ENCODE results near the gene NDUFB10.
A peak's percentile ranks its signal among the peaks of the same experiment; 100 is the strongest.
"Not testable (repeated sequence)": the region's sequence is repeated elsewhere in the genome, so short reads cannot be mapped to it uniquely, and the experiment has no call there.

Gene NDUFB10

DNA sequence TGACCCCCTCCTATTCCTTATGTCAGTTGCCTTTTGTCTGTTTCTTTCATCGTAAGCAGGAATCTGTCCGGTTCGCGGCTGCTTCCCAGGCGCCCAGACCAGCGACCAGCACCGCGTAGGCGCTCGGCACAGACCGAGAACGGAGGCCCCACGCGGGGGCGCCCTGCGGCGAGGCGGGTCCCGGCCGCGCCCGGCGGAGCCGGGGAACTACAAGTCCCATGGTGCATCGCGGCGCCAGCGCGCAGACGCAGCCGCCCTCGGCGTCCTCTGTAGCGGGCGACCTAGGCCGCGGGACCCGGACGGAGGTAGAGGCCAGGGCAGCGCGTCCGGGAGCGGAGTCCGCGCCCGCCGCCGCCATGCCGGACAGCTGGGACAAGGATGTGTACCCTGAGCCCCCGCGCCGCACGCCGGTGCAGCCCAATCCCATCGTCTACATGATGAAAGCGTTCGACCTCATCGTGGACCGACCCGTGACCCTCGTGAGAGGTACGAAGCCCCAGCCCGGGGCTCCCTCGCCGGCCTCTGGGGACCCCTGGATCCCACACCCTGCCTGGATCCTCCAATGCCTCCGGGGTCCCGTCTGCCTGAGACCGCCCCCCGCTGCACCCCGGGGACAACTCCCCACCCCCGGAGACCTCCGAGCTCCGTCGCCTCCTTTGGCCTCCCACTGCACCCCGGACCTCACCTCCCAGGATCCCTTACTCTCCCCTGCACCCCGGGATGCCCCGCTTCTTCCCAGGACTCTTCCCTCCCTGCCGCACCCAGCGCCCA is at the start of gene NDUFB10:
NDUFB10 (plus strand) TSS at position 270 of the 771 bp plus-strand sequence; CDS start at position 357, 87 bp downstream.
- peak; percentile 59 for DNase-seq

DNA sequence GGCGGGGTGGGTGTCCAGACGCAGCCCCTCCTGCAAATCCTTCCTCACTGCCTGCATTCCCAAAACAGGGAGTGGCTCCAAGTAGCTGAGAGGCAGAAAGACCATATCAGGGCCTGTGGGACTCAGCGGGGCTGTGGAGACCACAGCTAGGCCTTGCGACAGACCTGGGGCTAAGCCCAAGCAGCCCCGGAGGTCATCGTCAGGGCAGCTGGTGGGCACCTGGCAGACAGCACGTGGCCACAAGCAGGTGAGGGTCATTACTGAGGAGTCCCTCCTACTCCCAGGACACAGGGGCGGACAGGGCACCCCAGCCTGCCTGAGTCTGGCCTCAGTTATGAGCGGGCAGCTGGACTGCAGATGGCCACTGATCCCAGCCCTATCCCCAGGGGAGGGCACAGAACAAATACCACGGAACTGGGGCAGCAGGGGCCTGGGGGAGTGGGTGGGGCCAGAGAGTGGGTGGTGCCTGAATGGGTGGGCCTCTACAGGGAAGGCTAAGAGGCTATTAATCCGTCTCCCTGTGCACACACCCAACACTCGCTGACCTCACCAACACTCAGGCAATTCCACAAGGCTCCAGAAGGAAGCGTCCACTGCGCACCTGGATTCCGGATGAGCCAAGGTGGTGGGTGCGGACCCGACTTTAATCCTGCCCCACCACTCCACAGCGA is 49.6 kb upstream of the NDUFB10 start:
- DNase-seq: no peak

DNA sequence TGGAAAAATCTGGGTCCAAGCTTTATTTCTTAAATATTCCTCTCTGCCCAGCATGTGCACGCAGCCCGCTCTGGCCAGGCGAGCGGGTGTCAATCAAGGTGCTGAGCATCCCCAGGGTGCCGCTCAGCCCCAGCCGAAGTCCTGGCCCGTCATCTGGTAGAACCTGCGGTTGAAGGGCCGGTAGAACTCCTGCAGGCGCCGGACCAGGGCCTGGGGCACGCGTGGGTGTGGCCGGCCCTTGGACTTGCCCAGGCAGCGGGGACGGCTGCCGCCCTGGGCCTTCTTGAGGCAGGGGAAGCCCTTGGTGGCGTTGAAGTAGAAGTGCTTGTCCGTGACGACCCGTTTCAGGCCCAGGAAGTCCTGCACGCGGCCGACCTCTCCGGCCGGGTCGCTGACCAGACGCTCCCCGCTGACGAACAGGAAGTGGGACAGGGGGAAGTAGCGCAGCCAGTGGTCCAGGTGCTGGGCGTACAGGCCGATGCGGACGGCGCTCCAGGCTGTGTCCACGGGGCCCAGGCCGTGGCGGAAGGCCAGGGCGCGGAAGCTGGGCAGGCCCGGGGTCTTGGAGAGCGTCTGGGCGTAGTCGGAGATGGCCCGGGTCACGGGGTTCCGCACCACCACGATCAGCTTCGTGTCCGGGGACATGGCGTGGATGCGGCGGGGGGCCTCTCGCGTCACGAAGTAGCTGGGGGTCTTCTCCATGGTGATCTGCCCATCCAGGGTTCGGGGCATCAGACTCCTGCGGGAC is 47.7 kb upstream of the NDUFB10 start:
- DNase-seq: no peak

DNA sequence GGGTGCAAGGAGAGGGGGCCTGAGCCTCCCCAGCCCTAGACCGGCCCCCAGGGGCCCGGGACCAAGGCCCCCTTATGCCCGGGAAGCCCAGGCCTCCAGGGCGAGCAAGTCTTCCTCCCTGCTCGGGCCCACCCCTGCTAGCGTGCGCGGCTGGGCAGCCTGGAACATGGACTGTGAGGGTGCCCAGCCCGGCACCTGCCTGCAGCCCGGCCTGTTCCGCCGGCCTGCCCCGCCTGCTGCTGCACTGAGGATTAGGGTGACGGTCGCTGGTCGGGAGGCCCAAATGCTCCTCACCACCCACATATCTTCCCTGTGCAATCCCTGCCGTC is 47.2 kb upstream of the NDUFB10 start:
- DNase-seq: no peak

DNA sequence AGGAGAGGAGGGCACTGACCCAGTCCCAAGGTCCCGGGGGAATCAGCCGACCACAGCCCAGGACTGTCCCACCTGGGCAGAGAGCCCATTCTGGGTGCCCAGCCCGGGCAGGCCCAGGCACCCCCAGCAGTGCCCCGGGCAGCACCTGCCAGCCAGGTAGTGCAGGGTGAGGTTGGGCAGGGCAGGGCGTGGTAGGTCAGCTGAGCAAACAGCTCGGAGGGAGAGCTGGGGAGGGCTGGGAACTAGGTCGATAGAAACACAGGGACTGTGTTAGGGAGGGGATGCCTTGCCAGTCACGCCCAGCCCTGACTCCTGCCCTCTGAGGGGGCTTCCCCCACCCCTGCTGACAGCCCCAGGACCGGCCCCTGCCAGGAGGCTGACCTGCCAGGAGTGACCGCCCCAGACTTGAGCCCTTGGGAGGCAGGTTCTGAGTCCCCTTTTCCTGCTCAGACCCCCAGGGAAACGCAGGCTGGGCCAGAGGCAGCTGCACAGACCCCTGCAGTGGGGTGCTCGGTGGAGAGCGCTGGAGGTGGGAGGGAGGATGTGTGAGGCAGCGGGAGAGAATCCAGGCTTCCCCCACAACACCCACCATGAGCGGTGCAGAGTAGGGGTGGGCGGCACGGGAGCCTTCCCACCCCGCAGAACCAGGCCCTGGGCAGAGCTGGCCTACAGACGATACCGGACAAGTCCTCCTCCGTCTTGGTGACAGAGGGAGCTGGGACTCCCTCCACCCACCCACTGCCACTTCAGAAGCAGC is 45.8 kb upstream of the NDUFB10 start:
- no peak for DNase-seq

DNA sequence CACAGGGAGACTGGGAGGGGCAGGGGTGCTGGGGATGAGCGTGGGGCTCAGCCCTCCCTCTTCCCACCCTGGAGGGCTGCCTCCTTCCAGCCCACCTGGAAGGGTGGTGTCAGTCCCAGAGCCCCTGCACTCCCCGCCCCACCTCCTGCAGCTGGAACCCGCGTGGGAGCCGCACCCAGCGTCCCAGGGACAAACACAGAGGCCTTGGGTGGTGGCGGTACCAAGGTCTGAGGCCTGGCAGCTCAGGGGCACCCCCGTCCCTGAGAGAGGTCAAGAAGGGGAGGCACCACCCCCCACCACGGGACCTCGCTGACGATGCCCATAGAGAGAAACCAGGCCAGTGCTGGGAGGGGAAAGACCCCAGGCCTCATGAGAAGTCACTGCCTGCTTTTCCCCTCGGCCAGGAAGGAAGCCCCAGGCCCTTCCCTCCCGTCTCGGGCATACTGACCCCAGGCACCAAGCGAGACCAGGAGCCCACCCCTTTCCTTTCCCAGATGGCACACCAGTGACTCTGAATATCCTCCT is 45.2 kb upstream of the NDUFB10 start:
- DNase-seq: no peak

DNA sequence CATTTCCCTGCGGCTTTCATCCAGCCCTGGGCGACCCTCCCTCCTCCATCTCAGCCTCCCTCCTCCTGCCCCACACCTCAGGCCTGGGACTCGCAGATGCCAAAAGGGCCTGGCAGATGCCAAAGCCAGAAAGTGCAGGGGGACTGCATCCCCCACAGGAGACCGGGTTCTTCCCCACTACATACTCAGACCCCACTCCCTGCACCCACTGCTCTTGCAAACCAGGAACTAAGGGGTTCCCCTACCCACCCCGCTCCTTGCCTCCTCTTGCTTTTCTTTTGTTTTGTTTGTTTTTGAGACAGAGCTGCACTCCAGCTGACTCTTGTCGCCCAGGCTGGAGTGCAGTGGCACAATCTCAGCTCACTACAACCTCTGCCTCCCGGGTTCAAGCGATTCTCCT is 44.4 kb upstream of the NDUFB10 start:
- no peak for DNase-seq

DNA sequence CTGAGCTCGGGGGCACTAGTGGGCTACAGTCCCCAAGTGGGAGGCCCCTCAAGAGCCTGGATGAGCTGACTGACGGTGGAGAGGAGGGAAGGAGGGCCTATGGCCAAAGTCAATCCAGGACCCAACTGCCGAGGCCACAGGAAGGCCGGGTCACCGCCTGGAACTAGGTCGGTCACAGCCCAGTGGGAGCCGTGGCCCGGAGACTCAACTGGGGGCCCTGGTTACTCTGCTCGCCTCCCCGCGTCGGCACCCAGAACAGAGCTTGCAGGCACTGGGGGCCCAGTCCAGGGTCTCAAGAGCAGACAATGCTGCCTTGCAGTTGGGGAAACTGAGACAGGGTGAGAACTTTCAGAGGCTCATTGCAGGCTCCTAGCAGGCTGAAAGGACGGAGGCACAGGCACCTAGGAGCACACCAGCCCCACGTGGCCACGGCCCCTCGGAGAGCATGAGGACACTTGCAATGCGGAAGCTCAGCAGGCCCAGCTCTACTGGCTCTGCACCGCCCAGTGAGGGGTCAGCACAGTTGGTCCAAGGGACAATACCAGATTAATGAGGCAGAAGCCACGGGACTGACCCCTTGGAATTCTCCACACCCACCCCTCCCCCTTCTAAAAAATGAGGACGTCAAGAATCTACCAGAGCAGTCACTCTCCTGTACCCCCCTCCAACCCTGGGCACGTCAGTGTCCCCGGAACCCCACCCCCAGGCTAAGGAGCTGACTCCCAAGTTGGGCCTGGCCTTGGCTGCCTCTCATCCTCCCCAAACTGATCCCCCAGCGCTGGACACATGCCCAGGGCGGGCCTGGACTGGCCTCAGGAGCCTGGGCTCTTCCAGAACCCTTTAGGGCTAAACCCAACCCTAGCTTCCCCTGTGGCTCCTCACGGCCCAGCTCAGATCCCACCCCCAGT is 43.4 kb upstream of the NDUFB10 start:
- DNase-seq: no peak

DNA sequence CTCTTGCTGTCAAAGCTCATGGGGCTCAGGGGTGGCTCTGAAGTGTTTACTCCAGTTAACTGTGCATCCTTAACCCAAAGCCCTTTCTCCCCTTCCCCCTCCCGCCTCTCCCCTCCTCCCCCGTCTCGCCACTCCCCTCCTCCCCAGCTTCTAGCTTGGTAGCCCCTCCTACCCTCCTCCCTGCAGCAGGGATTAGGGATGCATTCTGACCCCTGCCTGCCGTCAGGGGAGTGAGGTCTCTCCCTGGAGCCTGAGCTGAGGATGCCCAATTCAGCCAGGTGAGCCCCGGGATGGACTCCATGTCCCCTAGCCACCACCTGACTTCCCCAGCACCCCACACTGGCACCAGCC is 42.7 kb upstream of the NDUFB10 start:
- no peak for DNase-seq

DNA sequence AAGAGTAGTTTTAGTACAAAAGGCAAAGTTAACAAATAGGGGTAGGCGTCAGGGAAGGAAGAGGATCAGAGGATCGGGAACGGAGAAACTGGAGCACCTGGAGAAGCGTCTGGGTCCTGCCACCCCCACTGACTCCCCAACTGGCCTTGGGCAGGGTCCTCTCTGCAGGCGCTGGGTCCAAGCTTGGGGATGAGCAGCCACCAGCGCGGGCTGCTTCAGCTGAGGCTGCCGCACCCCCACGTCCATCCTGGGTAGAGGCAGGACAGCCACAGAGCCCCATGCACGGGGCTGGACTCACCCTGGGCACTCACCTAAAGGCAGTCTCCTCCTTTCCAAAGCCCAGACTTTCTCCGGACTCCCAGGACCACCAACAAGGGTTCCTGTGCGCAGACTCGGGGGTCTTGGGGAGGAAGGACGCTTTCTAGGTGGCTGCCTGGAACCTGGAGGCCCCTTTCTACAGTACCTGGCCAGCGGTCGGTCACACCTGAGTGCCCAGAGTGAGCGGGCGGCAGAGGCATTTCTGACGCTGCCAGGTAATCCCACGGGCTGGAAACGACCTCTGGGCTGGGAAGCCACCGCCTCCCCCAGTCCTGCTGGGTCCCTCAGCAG is 42.2 kb upstream of the NDUFB10 start:
- DNase-seq: no peak

DNA sequence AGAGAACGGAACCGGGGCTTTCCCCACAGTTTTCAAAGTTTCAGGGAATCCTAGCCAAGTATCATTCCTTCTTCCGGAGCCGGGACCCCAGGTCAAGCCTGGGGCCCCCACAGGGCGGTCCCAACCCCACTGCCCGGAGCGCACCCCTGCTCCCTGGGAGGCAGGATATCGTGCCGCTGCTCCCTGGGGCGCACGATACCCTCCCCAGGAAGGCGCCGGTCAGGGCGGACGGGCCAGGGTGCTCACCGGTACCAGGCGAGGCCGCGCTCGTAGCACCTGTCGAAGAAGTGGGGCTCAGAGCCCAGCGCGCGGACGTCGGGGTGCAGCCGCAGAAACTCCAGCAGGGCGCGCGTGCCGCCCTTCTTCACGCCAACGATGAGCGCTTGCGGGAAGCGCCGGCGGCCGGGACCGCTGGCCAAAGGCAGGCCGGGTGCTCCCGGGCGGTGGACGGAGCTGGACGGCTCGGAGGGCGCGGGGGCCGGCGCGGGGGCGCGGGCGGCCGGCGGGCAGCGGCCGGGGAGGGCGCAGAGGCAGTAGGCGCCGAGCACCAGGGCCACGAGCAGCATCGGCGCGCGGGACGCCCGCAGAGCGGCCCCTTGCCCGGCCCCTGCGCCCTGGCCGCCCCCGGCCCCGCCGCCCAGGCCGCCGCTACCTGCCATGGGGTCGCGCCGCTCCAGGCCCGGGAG is 41.5 kb upstream of the NDUFB10 start:
- no peak for DNase-seq

DNA sequence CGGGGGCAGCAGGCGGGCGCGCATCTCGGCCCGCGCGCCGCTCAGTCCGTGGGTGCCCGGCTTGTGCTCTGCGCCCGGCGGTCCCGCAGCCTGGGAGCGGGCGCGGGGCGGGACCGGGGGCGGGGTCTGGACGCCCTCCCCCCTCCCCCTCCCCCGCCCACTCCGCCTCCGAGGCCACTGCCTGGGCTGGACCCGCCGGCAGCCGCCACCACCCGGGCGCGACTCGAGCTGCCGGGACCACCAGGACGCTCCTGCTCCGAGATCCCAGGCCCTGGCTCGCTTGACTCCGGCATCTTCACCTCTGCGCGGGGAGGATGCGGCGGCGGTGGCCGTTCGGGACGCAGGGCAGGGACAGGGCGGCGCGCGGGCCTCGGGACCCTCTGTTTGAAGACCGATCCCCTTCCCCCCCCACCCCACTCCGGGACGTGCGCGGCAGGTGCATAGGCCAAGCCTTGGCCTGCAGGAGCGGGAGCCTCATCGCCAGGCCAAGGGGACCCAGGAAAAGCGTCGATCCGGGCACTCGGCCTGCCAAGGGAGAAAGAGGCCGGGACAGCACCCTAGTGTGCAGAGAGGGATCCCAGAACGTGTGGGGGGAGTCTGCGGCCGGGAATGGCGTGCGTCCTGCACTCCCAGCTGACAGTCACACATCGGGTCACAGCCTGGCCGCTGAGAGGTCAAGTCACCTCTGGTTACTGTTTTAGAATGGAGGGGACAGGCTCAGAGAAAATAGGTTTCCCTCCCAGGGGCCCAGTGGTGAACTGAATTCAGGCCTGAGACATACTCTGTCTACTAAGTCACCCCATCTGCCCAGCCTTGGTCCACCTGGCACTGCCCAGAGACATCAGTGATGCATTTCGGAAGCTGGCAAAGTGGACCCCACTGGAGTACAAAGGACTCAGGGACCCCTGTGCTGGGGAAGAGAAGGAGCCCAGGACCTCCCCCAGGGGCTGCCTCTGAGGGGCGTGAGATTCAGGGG is 40.7 kb upstream of the NDUFB10 start, which contains the start of gene HS3ST6:
HS3ST6 (minus strand) TSS at position 65 of the 976 bp plus-strand sequence. CDS start 92 bp downstream, outside the sequence.
- DNase-seq: no peak

DNA sequence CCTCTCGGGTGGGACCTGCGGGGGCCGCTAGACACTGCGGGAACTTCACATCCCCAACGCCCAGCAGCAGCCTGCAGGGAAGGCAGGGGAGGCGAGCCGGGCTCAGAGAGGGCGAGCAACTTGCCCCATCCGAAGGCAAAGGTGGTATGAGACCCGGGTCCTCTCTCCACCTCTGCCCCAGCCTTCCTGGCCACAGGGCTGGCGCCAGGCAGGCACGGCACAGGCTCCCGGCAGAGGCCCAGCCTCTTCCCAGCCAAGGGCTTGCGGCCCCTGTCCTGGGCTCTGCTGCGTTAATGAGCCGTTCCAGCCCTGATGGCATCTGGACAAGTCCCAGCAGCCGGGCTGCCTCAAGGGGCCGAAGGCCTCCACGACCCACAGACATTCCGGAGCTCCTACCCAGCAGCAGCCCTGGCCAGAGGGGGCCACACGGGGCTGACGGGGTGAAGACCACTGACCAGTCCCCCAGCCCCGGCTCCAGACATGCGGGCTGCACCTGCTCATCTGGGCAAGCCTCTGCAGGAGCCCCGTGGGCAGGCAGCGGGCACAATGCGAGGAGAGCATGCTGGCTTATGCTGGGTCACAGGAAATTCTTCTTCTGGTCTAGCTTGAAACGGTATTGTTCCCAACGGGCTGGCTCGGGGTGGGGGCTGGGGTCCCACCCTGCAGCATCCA is 39.9 kb upstream of the NDUFB10 start:
- DNase-seq: no peak

DNA sequence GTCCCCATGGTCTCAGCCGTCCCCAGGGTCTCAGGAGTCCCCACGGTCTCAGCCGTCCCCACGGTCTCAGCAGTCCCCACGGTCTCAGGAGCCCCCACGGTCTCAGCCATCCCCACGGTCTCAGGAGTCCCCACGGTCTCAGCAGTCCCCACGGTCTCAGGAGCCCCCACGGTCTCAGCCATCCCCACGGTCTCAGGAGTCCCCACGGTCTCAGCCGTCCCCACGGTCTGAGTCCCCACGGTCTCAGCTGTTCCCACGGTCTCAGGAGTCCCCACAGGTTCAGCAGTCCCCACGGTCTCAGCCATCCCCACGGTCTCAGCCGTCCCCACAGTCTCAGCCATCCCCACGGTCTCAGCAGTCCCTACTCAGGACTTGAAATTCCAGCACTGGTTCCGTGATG is 39.2 kb upstream of the NDUFB10 start:
- DNase-seq: not testable (repeated sequence)

DNA sequence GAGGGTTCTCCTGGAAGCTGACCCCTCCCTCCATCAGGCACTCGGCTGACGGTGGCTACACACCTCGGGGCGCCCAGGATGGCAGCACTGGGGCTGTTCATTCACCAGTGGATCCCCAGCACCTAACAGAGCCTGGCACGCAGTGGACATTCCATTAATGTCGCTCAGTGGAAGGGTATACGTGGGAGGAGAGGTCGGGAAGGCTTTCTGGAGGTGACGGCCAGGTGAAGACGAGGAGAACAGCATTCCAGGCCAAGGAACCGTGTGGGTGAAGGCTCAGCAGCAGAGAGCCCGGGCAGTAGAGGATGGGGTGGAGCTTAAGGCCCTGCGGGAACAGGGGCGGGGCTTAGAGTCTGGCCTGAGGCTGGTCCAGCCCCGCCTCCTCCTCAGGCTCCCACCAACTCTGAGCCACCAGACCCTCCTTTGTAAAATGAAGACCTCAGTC is 38.6 kb upstream of the NDUFB10 start:
- no peak for DNase-seq

DNA sequence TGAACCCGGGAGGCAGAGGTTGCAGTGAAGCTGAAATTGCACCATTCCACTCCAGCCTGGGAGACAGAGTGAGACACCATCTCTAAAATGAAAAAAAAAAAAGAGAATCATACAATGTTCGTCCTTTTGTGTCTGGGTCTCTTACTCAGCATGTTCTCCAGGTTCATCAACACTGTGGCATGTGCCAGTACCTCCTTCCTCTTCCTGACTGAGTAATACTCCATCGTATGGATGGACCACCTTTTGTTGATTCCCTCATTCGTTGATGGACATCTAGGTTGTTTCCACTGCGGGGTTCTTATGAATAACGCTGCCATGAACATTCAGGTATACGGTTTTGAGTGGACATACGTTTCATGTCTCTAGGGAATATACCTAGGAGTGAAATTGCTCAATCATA is 37.0 kb upstream of the NDUFB10 start:
- DNase-seq: no peak

DNA sequence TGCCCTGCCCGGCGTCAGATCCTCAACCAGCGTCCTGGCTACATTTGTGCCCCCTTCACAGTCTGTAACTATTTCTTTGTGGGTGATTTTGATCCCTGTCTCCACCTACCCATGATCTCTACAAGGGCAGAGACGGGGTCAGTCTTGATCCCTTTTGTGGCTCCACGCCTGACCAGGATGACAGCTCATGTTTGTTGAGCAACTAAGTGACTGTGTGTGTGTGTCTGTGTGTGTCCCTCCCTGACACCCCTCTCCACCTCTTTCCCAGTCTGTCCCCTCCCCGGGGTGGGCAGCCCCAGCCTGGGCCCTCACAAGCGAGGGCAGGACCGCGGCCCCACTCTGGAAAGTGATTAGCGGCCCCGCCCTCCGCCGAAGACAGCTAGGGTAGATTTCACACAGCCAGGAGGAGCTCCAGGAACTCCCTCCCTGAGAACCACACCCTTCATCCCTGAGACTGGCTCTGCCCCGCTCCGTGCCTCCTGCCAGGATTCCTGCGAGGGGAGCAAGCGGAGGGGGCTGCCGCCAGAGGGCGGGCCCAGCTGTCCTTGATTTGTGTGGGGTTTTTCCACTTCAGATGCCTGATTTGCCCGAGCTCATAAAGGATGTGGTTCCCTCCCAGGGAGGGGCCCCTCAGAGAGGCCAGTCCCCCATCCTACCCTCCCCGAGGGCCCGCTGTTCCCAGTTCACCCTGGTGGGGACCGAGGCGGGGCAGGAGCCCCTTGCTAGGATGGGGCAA is 35.9 kb upstream of the NDUFB10 start:
- DNase-seq: no peak

DNA sequence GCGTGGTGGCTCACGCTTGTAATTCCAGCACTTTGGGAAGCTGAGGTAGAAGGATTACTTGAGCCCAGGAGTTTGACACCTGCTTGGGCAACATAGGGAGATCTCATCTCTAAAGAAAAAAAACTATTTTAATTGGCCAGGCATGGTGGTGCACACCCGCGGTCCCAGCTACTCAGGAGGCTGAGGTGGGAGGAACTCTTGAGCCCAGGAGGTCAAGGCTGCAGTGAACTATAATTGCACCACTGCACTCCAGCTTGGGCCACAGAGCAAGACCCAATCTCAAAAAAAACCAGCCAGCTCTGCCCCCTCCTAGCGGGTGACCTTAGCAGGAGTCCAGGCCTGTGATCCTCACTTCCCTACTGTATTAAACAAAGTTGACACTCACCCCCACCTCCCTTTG is 35.2 kb upstream of the NDUFB10 start:
- DNase-seq: no peak

Data from NCI-H446 treated with DMSO at 0.1 percent for 48 hours (cell line).